Measurements from ENCODE around the gene LIMK2.
"Not testable (repeated sequence)": the region's sequence is repeated elsewhere in the genome, so short reads cannot be mapped to it uniquely, and the experiment has no call there.

The LIMK2 gene

GRCh38 chr22:31211482-31211861, 626 bp upstream of the LIMK2 start:
- no peak for DNase-seq (ENCODE audit: low read depth in 2 of 2)

DNA sequence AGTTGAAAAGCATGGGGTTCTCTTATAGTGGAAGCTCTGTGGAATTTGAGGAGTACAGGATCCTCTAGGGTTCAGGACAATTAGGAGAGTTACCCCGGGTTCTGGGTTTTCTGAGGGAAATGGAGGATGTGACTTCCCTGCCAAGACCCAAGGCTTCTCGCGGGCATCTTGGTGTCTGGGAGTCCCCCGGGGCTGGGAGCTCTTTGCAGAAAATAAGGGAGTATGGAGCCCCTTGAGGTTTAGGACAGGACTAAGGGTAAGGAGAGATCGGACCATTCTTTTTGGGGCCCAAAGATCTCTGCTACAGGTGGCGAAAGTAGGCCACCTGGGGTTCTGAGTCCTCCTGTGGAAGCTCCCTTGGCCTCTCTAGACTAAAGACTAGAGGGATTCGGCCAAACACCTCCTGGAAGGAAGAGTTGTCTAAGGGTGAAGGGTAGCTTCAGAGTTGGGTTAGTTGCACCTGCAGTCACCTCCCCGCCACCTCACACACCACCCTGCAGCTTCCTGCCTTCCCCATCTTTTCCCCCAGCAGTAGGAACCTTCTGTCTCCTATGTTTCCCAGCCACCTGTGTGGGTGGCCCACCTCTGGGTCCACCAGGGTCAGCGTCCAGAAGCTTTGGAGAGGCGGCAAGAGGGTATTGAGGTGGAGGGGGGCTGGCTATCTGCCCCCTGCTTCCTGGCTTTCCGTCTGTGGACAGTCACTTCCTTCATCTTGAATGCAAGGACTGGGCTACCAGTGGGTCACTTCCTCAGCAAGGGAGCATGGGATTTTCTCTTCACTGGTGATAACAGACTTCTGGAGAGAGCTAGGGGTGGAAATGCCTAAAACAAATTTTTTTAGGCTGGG, 908 bp downstream of the LIMK2 start:
- no peak for DNase-seq (ENCODE audit: low read depth in 2 of 2)

DNA sequence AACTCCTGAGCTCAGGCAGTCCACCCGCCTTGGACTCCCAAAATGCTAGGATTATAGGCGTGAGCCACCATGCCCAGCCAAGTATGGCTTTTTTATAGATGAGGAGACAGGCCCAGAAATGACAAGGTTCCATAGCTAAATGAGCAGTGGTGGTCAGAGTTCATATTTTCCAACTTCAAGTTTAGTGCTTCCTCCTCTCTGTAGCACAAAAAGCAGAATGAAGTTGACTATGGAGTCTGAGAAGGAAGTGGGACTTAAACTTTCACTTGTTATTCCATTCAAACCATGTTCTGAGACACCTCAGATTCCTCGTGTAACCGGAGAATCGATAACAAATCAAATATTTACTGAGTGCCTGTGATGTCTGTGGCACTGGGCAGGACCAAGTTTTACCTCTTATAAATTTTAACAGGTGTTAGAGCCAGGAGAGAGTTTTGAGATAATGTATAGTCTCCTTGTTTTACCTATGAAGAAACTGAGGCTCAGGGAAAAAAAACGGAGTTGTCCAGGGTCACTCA, 3.0 kb downstream of the LIMK2 start:
- no peak for DNase-seq (ENCODE audit: low read depth in 2 of 2)

DNA sequence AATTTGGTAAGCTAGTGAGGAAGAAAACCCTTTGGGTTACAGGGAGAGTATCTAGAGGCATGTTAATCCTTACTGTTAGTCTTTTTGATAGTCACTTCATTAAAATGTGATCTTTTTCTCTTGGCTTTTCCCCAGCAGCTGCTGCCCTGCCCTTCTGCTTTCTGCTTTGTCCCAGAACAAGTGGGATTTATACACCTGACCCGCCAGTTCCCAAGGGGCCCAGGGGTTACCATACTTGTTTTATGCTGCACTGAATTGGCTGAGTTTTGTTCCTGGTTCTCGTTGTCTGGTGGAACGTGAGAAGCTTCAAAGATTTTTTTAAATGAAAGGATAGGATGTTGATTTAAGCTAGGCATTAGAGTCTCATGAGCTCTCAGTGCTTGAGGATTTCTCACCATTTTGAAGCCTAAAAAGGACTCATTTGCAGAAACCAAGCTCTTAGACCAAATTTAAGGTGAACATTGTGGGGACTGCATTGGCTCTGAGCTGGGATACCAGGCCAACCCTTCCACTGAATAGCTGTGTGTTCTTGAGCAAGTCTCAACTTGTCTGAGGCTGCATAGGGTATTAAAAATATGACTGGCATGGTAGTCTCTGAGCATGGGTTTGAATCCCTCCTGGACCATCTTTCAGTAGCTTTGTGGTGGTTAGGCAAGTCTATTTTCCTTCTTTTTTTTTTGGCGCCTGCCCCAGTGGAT, 6.6 kb downstream of the LIMK2 start:
- DNase-seq (ENCODE audit: low read depth in 2 of 2) = no peak

GRCh38 chr22:31221084-31221483, 9.0 kb downstream of the LIMK2 start:
- DNase-seq (ENCODE audit: low read depth in 2 of 2) = no peak

GRCh38 chr22:31222736-31223135, 10.6 kb downstream of the LIMK2 start:
- DNase-seq (ENCODE audit: low read depth in 2 of 2) = no peak

- DNase-seq (ENCODE audit: low read depth in 2 of 2) = no peak
Observed at GRCh38 chr22:31223786-31224191, 11.7 kb downstream of the LIMK2 start.

GRCh38 chr22:31224691-31225090, 12.6 kb downstream of the LIMK2 start:
- not testable (repeated sequence) for DNase-seq (ENCODE audit: low read depth in 2 of 2)

- no peak for DNase-seq (ENCODE audit: low read depth in 2 of 2)
Observed at GRCh38 chr22:31227186-31227585, 15.1 kb downstream of the LIMK2 start.

GRCh38 chr22:31229402-31230079, 17.4 kb downstream of the LIMK2 start:
- DNase-seq (ENCODE audit: low read depth in 2 of 2) = no peak

DNA sequence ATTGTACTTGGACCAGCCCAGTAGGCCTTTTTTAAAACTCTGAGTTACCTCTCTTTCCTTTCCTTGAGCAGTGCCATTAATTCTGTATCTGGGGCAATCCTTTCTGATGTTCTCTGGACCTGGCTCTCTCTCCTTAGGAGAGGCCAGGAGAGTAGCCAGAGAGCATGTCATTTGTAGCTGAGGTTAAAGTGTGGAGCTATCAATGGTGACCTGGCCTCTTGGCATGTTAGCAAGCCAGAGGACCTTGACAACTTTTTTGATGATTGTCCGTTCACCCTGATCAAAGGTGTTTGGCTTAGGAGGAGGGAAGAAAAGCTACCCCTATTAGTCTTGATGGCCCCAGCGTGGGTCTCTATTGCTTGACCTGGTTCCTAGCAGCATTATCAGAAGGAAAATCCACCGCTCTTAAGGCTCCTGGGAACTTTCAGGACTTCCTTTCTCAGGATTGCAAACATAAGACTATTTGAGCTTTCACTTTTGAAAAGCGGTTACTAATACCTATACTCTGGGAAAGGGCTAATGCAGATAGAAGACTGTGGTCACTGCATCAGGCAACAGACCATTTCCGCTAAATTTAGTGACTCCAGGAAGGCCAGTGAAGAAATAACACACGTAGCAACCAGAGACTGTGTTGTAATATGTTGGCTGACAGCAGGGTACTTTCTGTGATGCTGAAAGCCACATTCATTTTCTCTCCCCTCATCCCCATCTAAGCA, 18.2 kb downstream of the LIMK2 start:
- no peak for DNase-seq (ENCODE audit: low read depth in 2 of 2)

DNA sequence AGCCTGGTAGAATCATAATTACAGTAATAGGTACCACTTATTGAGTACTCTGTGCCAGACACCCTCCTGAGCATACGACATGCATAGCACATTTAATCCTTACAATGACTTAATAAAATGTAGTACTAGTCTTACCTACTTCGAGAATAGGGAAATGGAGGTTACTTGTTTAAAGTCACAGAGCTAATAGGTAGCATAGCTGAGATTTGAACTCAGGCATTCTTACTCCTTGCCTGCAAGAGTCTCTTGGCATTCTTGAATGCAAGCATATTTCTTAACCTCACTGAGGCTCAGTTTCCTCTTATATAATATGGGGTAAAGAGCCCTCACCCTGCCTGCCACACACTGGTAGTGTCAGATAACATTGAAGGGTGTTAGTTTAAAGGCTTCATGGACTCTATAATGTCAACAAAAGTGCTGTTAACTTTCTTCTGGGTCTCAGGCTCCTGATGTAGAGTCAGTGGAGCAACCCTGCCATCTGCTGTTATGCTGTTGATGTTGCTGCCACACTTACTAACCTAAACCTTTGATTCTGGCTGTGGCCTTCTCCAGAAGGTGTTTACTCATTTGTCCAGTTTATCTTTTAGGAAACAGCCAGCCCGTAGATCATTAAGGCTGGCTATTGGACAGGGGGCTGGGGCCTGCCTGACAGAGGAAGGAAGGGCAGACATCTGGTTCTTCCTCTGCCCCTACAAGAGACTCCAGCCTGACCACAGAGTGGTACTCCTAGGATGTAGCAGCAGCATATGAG, 18.9 kb downstream of the LIMK2 start:
- peak in 1 of 2 donors; percentile 28 for DNase-seq (ENCODE audit: low read depth in 2 of 2)

- no peak for DNase-seq (ENCODE audit: low read depth in 2 of 2)
Observed at GRCh38 chr22:31233001-31233400, 20.9 kb downstream of the LIMK2 start.

- DNase-seq (ENCODE audit: low read depth in 2 of 2) = no peak
Observed at GRCh38 chr22:31235081-31235480, 23.0 kb downstream of the LIMK2 start.

GRCh38 chr22:31236044-31236443, 23.9 kb downstream of the LIMK2 start:
- DNase-seq (ENCODE audit: low read depth in 2 of 2) = not testable (repeated sequence)

DNA sequence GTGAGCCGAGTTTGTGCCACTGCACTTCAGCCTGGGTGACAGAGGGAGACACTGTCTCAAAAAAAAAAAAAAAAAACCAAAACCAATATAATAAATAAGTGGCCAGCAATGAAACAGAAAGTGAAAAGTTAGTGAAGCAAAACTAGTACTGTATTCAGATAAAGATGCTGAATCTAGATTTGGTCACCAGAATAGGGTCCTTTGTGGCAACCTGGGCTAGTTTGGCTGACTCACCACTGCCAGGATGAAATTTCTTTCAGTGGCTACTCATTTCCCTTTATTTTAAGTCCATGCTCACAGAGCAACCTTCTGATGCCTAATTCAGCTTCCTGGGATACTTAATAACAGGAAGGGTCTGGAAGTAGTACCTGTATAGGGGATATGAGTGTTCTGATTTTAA, 26.0 kb downstream of the LIMK2 start:
- no peak for DNase-seq (ENCODE audit: low read depth in 2 of 2)

- no peak for DNase-seq (ENCODE audit: low read depth in 2 of 2)
Observed at GRCh38 chr22:31239771-31240370, 27.8 kb downstream of the LIMK2 start.

DNA sequence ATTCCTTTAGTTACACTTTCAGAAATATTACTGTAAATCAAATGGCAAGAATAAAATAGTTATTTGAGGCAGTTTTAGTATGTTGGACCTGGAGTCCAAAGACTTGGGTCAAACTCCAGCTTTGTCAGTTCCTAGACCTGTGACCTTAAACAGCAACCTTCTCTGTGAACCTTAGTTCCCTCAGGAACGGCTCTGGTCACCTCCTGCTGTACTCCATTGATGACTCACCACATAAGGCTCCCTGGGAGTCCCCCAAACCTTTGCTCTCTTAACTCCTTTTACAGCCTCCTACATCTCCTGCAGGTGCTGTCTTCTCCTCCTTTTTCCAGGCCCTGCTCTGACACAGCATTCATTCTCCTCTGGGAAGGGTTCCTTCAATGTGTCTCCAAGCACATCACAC, 29.1 kb downstream of the LIMK2 start:
- no peak for DNase-seq (ENCODE audit: low read depth in 2 of 2)

DNA sequence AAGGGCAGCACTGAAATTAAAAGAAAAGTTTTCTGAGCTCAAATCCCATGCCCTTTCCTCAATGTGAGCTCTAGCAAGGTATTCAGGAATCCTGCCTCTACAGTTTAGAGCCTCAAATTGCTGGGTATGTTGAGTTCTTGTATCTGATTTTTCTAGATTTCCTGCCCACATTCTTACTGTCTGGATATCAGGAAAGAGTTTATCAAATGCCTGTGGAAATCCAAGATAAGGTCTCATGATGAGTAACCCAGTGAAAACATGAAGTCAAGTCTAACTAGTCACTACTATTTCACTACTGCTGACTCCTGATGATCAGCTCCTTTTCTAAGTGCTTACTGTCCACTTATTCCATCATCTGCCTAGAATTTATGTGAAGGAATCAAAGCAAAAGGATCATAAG, 29.8 kb downstream of the LIMK2 start:
- no peak for DNase-seq (ENCODE audit: low read depth in 2 of 2)

GRCh38 chr22:31243339-31244045, 31.4 kb downstream of the LIMK2 start:
- DNase-seq (ENCODE audit: low read depth in 2 of 2) = no peak

All from stimulated activated CD4-positive, alpha-beta T cell treated with anti-CD3 and anti-CD28 coated beads, Interleukin-1b, Interleukin-23, amount 100 ng/mL, for 4 hours (primary cell).